CD1c-positive myeloid dendritic cell (primary cell): ENCODE data around the gene VANGL1.

Source experiments
- DNase-seq: peaks from one replicate; pipeline ENCODE4 v3.0.0-alpha.2; 2016; ENCODE audit errors: extremely low spot score

Gene VANGL1

GRCh38 chr1:115668579-115668978, 26.8 kb downstream of the VANGL1 start:
- no peak for DNase-seq

GRCh38 chr1:115669002-115669673, 27.4 kb downstream of the VANGL1 start:
- no peak for DNase-seq

GRCh38 chr1:115669886-115670285, 28.1 kb downstream of the VANGL1 start:
- no peak for DNase-seq

- DNase-seq, result no peak
These were observed 28.9 kb downstream of the VANGL1 start for GRCh38 chr1:115670476-115671175.

- DNase-seq, result no peak
These were observed 29.6 kb downstream of the VANGL1 start for GRCh38 chr1:115671176-115671934.

- DNase-seq, result no peak
These were observed 30.6 kb downstream of the VANGL1 start for GRCh38 chr1:115672224-115673009.

GRCh38 chr1:115676498-115677181, 34.9 kb downstream of the VANGL1 start:
- DNase-seq, result no peak

GRCh38 chr1:115677182-115677555, 35.4 kb downstream of the VANGL1 start:
- DNase-seq, result no peak

GRCh38 chr1:115677565-115677964, 35.8 kb downstream of the VANGL1 start:
- DNase-seq, result no peak

- DNase-seq, result no peak
These were observed 36.4 kb downstream of the VANGL1 start for GRCh38 chr1:115678141-115678540.

GRCh38 chr1:115679141-115679611, 37.4 kb downstream of the VANGL1 start:
- DNase-seq, result no peak

GRCh38 chr1:115680730-115681111, 39.0 kb downstream of the VANGL1 start:
- DNase-seq, result no peak

- DNase-seq, result no peak
These were observed 41.0 kb downstream of the VANGL1 start for GRCh38 chr1:115682792-115683191.

GRCh38 chr1:115685029-115685705, 43.4 kb downstream of the VANGL1 start:
- no peak for DNase-seq

- no peak for DNase-seq
These were observed 46.0 kb downstream of the VANGL1 start for GRCh38 chr1:115687744-115688143.

- DNase-seq, result no peak
These were observed 49.2 kb downstream of the VANGL1 start for GRCh38 chr1:115690972-115691371.

- no peak for DNase-seq
These were observed 50.5 kb downstream of the VANGL1 start for GRCh38 chr1:115692224-115692623.

- no peak for DNase-seq
These were observed 53.0 kb downstream of the VANGL1 start for GRCh38 chr1:115694805-115695204.

GRCh38 chr1:115697619-115698018, 55.8 kb downstream of the VANGL1 start:
- no peak for DNase-seq

- DNase-seq, result no peak
These were observed 59.3 kb downstream of the VANGL1 start for GRCh38 chr1:115701090-115701489.

GRCh38 chr1:115702959-115703358, 61.2 kb downstream of the VANGL1 start:
- no peak for DNase-seq
